Measurements from ENCODE around the gene PRKCH.

Gene PRKCH

GRCh38 chr14:61458766-61459165 lies 137.4 kb downstream of the PRKCH start:
- TF ChIP-seq TAF1 (IDR thresholded peaks at IDR 0.05; ENCODE audit: borderline replicate concordance, insufficient read depth, low read length) (no peak), SIN3A (IDR thresholded peaks at IDR 0.05; ENCODE audit: borderline replicate concordance, insufficient read depth, low read length) (no peak), REST (IDR thresholded peaks at IDR 0.05; ENCODE audit: insufficient read depth in 1 of 2, low read depth in 2 of 2, low read length in 2 of 2) (no peak), POLR2AphosphoS5 (IDR thresholded peaks at IDR 0.05; ENCODE audit: low read depth, low read length) (no peak), FOXP2 (optimal IDR thresholded peaks at IDR 0.05; ENCODE audit: borderline replicate concordance, extremely low read depth, extremely low read length, insufficient read depth) (no peak)

- TF ChIP-seq REST (IDR thresholded peaks at IDR 0.05; ENCODE audit: insufficient read depth in 1 of 2, low read depth in 2 of 2, low read length in 2 of 2) (no peak), TAF1 (IDR thresholded peaks at IDR 0.05; ENCODE audit: borderline replicate concordance, insufficient read depth, low read length) (no peak), POLR2AphosphoS5 (IDR thresholded peaks at IDR 0.05; ENCODE audit: low read depth, low read length) (no peak)
These were observed 137.8 kb downstream of the PRKCH start for GRCh38 chr14:61459229-61459628.

- TF ChIP-seq POLR2AphosphoS5 (IDR thresholded peaks at IDR 0.05; ENCODE audit: low read depth, low read length) (no peak), FOXP2 (optimal IDR thresholded peaks at IDR 0.05; ENCODE audit: borderline replicate concordance, extremely low read depth, extremely low read length, insufficient read depth) (no peak), SIN3A (IDR thresholded peaks at IDR 0.05; ENCODE audit: borderline replicate concordance, insufficient read depth, low read length) (no peak), REST (IDR thresholded peaks at IDR 0.05; ENCODE audit: insufficient read depth in 1 of 2, low read depth in 2 of 2, low read length in 2 of 2) (no peak), TAF1 (IDR thresholded peaks at IDR 0.05; ENCODE audit: borderline replicate concordance, insufficient read depth, low read length) (no peak)
These were observed 138.7 kb downstream of the PRKCH start for GRCh38 chr14:61460063-61460462.

GRCh38 chr14:61460718-61461611 lies 139.6 kb downstream of the PRKCH start:
- TF ChIP-seq REST (IDR thresholded peaks at IDR 0.05; ENCODE audit: insufficient read depth in 1 of 2, low read depth in 2 of 2, low read length in 2 of 2): no peak
- TF ChIP-seq POLR2AphosphoS5 (IDR thresholded peaks at IDR 0.05; ENCODE audit: low read depth, low read length): no peak
- TF ChIP-seq TAF1 (IDR thresholded peaks at IDR 0.05; ENCODE audit: borderline replicate concordance, insufficient read depth, low read length): no peak
- no peak for TF ChIP-seq SIN3A (IDR thresholded peaks at IDR 0.05; ENCODE audit: borderline replicate concordance, insufficient read depth, low read length)
- TF ChIP-seq FOXP2 (optimal IDR thresholded peaks at IDR 0.05; ENCODE audit: borderline replicate concordance, extremely low read depth, extremely low read length, insufficient read depth): no peak
